OCI-LY7 (cell line): Measurements from ENCODE around the gene SMC4. TPM values are rescaled to one million over a fixed set of nuclear protein-coding genes. Genes with fewer than 3 reads are reported as not detected.

Experiments used
- BruUV-seq: library from RNA; stranded (reverse); fragments of 400-500 nt; replicated peaks from 2 replicates; lab custom pipeline; 2021; lab: Mats Ljungman, UMichigan
- CTCF ChIA-PET: fragments of 300-600 bp; sonication (Branson Sonifier 250); formaldehyde crosslinking; loops from one replicate; lab custom pipeline; 2022; ENCODE audit warnings: antibody characterized with exemption; ENCODE audit not compliant: unreplicated experiment; lab: Charles Lee
- POLR2A ChIA-PET: fragments of 300-600 bp; sonication (Branson Sonifier 250); formaldehyde crosslinking; loops from one replicate; lab custom pipeline; 2022; ENCODE audit warnings: antibody characterized with exemption; lab: Charles Lee
- DNase-seq: peaks from one replicate; pipeline ENCODE4 v3.0.0-alpha.2; 2015; ENCODE audit warnings: low spot score
- H2AFZ ChIP-seq: fragments of 200-600 bp; sonication (generic), shearing (Covaris generic); 2 replicates; pipeline ENCODE4 v1.6.1; 2014; ENCODE audit warnings: mild to moderate bottlenecking, antibody characterized with exemption, low read length, moderate library complexity
- H3K27ac ChIP-seq: fragments of 200-600 bp; sonication (generic); 2 replicates; pipeline ENCODE4 v1.5.1; 2014; ENCODE audit warnings: mixed run types, low read depth, mild to moderate bottlenecking, moderate library complexity, low read length, inconsistent platforms; ENCODE audit not compliant: poor library complexity, severe bottlenecking
- H3K36me3 ChIP-seq: fragments of 200-600 bp; sonication (generic); 2 replicates; pipeline ENCODE4 v1.6.1; 2014; ENCODE audit warnings: mild to moderate bottlenecking, antibody characterized with exemption, low read length, moderate library complexity, mixed read lengths; ENCODE audit not compliant: insufficient read depth
- H3K4me1 ChIP-seq: fragments of 200-600 bp; sonication (generic); 2 replicates; pipeline ENCODE4 v1.5.1; 2014; ENCODE audit warnings: mild to moderate bottlenecking, low read length; ENCODE audit not compliant: insufficient read depth, poor library complexity, severe bottlenecking
- H3K4me2 ChIP-seq: fragments of 200-600 bp; sonication (generic); 2 replicates; pipeline ENCODE4 v1.6.1; 2014; ENCODE audit warnings: mild to moderate bottlenecking, low read length
- H3K4me3 ChIP-seq: fragments of 200-600 bp; sonication (generic); 2 replicates; pipeline ENCODE4 v1.5.1; 2014; ENCODE audit warnings: mild to moderate bottlenecking, low read depth, low read length; ENCODE audit not compliant: poor library complexity, severe bottlenecking
- H3K79me2 ChIP-seq: fragments of 200-600 bp; sonication (generic); 2 replicates; pipeline ENCODE4 v1.6.1; 2016; ENCODE audit warnings: low read depth, mild to moderate bottlenecking, low read length, moderate library complexity, mixed read lengths; ENCODE audit not compliant: insufficient read depth
- H3K9me2 ChIP-seq: fragments of 200-600 bp; sonication (generic); 2 replicates; pipeline ENCODE4 v1.6.1; 2016; ENCODE audit warnings: mild to moderate bottlenecking, low read length, mixed read lengths; ENCODE audit not compliant: insufficient read depth
- H3K9me3 ChIP-seq: fragments of 200-600 bp; sonication (generic); 2 replicates; pipeline ENCODE4 v1.6.1; 2014; ENCODE audit warnings: mild to moderate bottlenecking, mixed run types, low read length, mixed read lengths
- H4K20me1 ChIP-seq: fragments of 200-600 bp; sonication (generic); 2 replicates; pipeline ENCODE4 v1.6.1; 2014; ENCODE audit warnings: mild to moderate bottlenecking, antibody characterized with exemption, low read length, moderate library complexity, mixed read lengths; ENCODE audit not compliant: insufficient read depth
- CTCF ChIP-seq: fragments of 200-600 bp; sonication (generic); conservative IDR thresholded peaks from 2 replicates; pipeline ENCODE4 v1.5.1; 2014; ENCODE audit warnings: mild to moderate bottlenecking, antibody characterized with exemption, low read length, moderate library complexity, mixed read lengths
- EZH2phosphoT487 ChIP-seq: fragments of 200-600 bp; sonication (generic); IDR thresholded peaks from 2 replicates; pipeline ENCODE4 v1.6.1; 2018; ENCODE audit warnings: low read depth, borderline replicate concordance, mild to moderate bottlenecking, mixed run types, antibody characterized with exemption, low read length, moderate library complexity, mixed read lengths
- intact Hi-C: fragments of 100-400 bp; cut with micrococcal nuclease; formaldehyde crosslinking; loops from one replicate; pipeline ENCODE4 v1.10.0; 2022; ENCODE audit not compliant: unreplicated experiment
- total RNA-seq, 2 experiments: library from RNA; depleted of rRNA in 1 of 2; stranded (reverse); fragments of >200 nt in 1 of 2; shearing (Covaris generic) in 1 of 2; gene quantifications; 2 replicates each; pipeline ENCODE4 v1.2.3, GENCODE V29; 2014 to 2022

The SMC4 gene
- total RNA-seq, 2 experiments from 2014 or later, result 316 to 352 TPM

- BruUV-seq, result no TSS peak
- no peaks in the 10 kb centered on the region for H4K20me1 ChIP-seq
- peaks cover 56% of the 10 kb centered on the region for H3K36me3 ChIP-seq
- H3K27ac ChIP-seq, result no peak overlapping the region
- TF ChIP-seq EZH2phosphoT487, result no peak
- TF ChIP-seq CTCF, result no peak
- no peak for DNase-seq
- H3K4me3 ChIP-seq, result peak overlapping the region; percentile 86
- peak overlapping the region; percentile 71 for H3K4me2 ChIP-seq
- peaks cover 67% of the 10 kb centered on the region for H3K79me2 ChIP-seq
- intact Hi-C loops, result loop anchor here (10.0 kb wide), 1 partner anchor 777 kb away; the partner anchor contains the start of gene NMD3
- CTCF ChIA-PET, result no interaction called here
- H3K9me3 ChIP-seq, result peaks cover 21% of the 10 kb centered on the region; the same call in 1 of the 2 replicates
- no peaks in the 10 kb centered on the region for H3K9me2 ChIP-seq
- H2AFZ ChIP-seq, result no peak overlapping the region
- peaks cover 27% of the 10 kb centered on the region for H3K4me1 ChIP-seq
- POLR2A ChIA-PET, result interaction anchor here (0.7 to 3.6 kb wide), 4 partner anchors 11 to 307 kb away, joined by 3 to 22 read pairs (median 4); no protein-coding TSS in a partner anchor
Measured at GRCh38 chr3:160447544-160447943, 48.1 kb downstream of the SMC4 start.

- intact Hi-C loops, result loop anchor here (1.0 to 10.0 kb wide), 4 partner anchors 50 to 776 kb away; partner anchors contain the start of genes IFT80, KPNA4, NMD3 and PPM1L
- Histone ChIP-seq H3K36me3 (peaks cover 41% of the 10 kb centered on the region), H4K20me1 (no peaks in the 10 kb centered on the region), H3K4me3 (peak overlapping the region; percentile 86), H3K9me3 (peaks cover 12% of the 10 kb centered on the region; the same call in 1 of the 2 replicates), H3K4me1 (peaks cover 27% of the 10 kb centered on the region), H3K27ac (peak overlapping the region; percentile 88), H2AFZ (peak overlapping the region; percentile 66), H3K9me2 (no peaks in the 10 kb centered on the region), H3K79me2 (peaks cover 52% of the 10 kb centered on the region), H3K4me2 (peak overlapping the region; percentile 71)
- CTCF ChIA-PET, result no interaction called here
- TF ChIP-seq CTCF (no peak), EZH2phosphoT487 (no peak)
- BruUV-seq, result TSS peak; percentile 63
- POLR2A ChIA-PET, result interaction anchor here (0.5 to 2.4 kb wide), 22 partner anchors 10 to 377 kb away, joined by 3 to 14 read pairs (median 4); partner anchors contain the start of gene IFT80
- peak; percentile 70 for DNase-seq
Measured at GRCh38 chr3:160448845-160449635, 49.6 kb downstream of the SMC4 start.
